Activated CD4-positive, CD25-positive, alpha-beta regulatory T cell treated with anti-CD3 and anti-CD28 coated beads, Interleukin-2, amount 50 U/mL, for 16 hours (primary cell): ENCODE measurements around the gene CLTC.
"Not testable (repeated sequence)": the region's sequence is repeated elsewhere in the genome, so short reads cannot be mapped to it uniquely, and the experiment has no call there.

Experiments
- DNase-seq: peaks from one replicate; pipeline ENCODE4 v3.0.0-alpha.2; 2020; ENCODE audit warnings: low read depth, low spot score

CLTC gene

DNA sequence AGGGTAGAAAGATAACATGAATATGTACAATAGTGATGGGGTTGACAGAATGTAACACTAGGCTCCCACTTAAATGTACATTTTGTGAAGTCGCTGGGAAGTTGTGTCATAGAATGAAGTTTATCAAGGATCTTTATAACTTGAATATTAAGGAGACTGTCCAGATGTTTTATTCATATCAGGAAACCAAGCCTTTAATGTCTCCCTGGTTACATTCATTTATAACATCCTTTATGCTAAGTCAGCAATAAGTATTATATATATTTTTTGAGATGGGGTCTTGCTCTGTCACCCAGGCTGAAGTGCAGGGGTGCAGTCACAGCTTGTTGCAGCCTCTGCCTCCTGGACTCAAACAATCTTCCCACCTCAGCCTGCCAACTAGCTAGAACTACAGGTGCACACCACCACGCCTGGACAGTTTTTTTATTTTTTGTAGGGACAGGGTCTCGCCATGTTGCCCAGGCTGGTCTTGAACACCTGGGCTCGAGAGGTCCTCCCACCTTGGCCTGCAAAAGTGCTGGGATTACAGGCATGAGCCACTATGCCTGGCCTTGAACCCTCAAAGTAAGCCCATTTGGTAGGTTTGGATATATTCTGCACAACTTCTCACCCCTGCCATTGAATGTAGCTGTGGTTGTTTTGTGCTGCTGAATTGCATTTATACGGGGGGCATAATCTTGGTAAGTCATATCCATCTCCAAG, 14.1 kb downstream of the CLTC start:
- DNase-seq, result no peak

DNA sequence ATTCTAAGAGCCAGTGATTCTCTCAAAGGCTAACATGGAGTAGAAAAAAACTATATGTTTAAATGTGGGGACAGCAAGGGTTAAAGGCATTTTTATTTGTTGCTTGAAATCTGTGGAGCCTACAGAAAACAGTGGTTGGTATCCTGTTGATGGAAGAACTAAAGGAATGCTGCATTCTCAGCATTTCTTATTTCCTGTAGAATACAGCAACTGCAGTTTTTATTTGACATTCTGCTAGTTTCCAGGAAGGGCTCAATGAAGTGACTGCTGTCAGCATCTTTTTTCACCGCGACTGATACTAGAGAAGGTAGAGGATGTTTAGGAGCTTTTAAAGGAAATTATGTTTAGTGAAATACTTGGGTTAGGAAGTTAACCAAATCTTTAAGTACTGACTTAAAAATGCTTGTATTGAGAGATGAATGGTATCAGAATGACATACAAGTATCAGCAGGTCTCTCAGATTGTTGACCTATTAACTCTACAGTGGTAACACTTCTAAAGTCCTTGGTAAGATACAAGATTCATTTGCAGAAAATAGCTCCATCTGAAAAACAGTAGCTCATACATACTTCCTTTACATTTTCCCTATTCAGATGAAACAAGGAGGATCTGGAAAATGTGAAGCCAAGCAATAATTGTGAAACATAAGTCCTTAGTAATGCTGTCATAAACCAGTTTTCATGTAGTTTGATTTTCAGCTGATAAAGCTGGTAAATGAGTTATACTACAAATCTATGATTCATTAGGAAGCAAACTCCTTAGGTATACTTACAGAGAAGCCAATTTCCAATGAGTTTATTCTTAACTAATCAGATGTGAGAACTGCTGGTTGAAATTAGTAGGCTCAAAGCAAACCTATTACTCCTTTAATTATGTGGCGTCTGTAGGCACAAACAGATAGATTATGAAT, 15.2 kb downstream of the CLTC start:
- DNase-seq, result no peak

DNA sequence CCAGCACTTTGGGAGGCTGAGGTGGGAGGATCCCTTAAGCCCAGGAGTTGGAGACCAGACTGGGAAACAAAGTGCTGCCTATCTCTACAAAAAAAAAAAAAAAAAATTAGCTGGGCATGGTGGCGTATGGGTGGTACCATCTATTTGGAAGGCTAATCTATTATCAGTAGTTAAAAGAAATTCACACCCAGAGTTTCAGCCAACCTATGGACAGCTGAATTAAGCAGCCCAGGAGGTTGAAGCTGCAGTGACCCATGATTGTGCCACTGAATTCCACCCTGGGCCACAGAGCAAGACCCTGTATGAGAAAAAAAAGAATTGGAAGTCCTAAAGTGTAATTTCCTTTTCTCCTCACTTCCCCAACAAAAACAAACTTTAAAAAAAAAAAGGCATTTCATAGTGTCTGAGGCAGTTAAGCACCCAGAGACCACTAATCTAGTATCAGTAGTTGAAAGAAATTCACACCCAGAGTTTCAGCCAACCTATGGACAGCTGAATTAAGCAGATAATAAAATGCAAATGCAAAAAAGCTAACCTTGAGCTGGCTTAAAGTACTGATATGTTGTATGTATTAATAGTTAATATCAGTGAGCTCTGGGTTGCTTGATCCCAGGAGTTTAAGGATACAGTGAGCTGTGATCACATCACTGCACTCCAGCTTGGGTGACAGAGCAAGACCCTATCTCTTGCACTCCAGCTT, 18.1 kb downstream of the CLTC start:
- DNase-seq, result no peak

DNA sequence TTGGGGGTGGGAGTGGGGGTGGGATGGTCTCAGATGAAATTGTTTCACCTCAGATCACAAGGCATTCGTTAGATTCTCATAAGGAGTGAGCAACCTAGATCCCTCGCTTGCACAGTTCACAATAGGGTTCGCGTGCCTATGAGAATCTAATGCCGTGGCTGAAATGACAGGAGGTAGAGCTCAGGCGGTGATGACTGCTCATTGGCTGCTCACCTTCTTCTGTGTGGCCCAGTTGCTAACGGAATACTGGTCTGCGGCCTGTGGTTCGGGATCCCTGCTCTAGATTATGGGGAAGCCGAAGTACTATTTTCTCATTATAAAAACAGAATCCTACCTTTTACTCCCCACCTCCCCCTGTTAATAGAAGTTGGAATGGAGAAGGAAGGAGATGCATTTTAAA, 18.9 kb downstream of the CLTC start:
- no peak for DNase-seq

DNA sequence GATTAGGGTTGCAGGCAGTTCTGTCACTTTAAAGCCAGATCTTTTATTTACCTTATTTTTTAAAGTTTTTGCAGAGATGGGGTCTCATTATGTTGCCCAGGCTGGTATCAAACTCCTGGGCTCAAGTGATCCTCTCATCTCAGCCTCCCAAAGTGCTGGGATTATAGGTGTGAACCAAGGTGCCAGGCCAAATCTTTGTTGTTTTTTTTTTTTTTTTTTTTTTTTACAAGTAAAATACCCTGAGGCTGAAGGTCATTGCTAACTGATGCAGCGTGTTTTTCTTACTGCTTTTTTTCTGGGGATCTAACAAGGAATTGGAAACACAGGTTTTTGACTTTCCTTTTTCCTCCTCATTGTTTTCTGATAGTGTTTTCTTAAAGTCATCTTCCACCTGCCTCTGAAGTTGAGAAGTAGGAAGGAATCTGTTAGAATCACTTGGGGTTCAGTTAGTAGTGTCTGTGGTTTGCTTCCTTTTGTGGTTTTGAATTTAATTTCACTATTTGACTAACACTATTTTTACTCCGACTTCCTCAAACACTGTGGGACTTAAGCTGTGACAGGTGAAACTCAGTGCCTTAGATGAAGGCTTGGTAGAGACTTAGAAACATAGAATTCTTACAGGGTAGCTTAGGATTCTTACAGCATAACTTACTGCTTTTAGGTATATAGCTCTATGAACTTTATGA, 22.2 kb downstream of the CLTC start:
- DNase-seq, result no peak

DNA sequence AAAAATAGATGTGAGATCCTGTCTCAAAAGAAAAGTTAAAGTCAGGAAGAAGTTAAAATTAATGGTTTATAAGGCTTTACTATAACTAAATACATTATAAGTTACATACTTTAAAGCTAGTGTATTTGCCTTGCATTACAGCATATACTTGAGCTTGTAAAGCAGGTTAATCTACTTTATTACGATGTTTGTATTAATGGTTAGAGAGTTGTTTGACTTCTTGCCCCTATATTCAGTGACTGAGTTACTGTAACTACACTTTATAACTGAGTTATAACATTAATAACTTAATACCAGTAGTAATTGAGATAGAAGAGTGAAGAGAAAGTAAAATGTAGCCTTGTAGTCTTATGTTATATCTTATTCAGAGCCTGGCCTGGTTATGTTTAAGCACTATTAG, 22.9 kb downstream of the CLTC start:
- no peak for DNase-seq

DNA sequence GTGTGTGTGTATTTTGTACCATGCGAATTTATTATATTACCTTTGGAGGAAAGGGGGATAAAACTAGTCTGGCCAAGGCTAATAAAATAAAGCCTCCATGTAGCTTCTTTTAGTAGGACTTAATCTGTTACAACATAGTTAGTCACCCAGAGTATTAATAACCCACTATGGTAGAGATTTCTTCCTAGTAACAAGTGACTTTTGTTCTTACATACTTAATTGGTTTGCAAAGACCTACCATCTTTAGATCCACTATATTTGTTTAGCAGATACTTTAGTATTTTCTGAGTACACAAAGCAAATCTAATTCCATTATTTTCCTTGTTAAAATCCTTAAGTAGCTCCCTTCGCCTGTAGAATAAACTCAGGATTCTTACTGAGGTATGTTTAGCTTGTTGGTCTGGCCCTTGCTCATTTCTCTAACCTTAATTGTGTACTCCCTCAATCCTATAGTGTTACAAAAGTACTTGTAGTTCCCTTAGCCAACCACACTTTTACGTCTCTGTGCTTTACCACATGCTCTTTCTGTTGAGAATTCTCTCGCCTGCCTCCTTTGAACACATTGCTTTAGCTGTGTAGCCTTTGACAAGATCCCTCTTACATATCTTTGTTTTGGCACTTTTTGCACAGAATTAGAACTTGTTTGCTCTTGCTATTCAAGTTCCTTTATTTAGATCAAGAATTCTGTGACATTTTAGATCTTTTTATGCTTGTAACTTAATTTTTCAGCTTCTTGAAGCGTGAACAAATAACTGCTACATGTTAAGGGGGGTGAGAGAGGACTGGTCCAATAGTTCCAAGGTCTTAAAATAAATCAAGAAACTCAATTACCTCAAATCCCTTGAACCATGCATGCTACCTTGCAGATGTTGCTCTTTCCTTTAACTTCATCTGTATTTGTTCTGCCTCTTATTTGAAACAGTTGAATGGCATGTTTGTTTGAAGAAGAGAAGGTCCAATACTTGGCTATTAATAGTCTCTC, 23.8 kb downstream of the CLTC start:
- DNase-seq, result no peak

DNA sequence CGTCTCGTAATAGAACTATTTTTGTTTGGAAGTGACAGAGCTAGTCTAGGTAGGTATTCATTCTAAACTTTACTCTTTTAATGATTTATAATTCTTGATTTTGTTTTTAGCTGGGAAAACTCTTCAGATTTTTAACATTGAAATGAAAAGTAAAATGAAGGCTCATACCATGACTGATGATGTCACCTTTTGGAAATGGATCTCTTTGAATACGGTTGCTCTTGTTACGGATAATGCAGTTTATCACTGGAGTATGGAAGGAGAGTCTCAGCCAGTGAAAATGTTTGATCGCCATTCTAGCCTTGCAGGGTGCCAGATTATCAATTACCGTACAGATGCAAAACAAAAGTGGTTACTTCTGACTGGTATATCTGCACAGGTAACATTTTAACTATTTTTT, 27.6 kb downstream of the CLTC start:
- no peak for DNase-seq

DNA sequence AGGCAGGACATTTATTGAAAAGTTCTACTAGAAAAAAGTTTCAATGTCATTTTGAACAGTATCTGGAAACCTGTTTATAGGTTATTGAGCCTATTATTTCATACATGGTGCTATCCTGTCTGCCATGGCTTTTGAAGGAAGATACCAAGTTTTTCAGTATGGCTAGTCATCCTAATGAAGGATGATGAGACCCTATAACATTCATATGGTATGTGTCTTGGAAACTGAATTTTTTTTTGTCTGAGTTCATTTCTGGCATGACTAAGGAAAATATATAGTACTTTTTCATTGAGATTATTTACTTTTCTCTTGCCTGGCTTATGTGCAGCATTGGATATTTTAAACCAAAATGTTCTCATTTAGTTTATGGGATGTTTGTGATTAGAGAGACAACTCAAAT, 30.2 kb downstream of the CLTC start:
- no peak for DNase-seq

DNA sequence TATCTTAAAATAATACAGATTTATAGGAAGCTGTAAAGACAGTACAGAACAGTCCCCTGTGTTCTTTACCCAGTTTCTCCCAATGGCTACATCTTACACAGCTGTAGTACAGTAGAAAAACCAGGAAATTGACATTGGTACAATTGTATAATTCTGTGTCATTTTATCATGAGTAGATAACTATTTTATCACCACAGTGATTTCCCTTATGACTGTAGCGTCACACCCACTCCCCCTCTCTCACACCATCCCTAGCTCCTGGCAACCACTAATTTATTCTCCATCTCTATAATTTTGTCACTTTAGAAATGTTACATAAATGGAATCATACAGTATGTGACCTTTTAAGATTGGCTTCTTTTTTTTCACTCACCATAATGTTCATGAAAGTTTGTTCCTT, 30.9 kb downstream of the CLTC start:
- no peak for DNase-seq

DNA sequence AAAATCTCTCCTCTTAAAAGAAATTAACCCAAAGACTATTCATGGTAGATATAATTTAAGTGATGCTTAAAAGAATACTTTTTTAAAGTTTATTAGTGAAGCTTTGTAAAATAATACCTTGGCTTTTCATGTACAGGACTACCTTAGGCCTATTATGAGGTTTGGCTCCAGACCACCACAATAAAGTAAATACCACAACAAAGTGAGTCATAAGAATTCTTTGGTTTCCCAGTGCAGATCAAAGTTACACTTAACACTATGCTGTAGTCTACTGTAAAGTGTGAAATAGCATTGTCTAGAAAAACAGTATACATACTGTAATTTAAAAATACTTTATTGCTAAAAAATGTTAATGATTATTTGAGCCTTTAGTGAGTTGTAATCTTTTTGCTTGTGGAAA, 31.7 kb downstream of the CLTC start:
- DNase-seq, result no peak

DNA sequence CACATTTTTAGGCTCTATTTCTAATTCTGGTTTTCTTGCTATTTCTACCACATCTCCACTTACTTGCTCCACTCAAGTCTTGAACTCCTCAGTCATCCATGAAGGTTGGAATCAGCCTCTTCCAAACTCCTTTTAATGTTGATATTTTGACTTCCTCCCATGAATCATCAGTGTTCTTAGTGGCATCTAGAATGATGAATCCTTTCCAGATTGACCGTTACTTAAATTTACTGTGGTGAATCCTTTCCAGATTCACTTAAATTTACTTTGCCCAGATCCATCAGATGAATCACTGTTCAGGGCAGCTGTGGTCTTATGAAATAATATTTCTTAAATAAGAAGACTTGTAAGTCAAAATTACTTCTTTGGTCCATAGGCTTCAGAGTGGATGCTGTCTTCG, 32.4 kb downstream of the CLTC start:
- DNase-seq, result no peak

DNA sequence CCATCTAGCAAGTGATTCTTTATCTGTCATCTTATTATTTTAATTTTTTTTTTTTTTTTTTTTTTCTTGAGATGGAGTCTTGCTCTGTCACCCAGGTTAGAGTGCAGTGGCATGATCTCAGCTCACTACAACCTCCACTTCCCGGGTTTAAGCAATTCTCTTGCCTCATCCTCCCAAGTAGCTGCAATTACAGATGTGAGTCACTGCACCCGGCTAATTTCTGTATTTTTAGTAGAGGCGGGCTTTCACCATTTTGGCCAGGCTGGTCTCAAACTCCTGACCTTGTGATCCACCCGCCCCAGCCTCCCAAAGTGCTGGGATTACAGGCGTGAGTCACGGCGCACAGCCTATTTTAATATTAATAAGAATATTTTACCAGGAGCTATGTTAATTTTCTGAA, 36.9 kb downstream of the CLTC start:
- not testable (repeated sequence) for DNase-seq

DNA sequence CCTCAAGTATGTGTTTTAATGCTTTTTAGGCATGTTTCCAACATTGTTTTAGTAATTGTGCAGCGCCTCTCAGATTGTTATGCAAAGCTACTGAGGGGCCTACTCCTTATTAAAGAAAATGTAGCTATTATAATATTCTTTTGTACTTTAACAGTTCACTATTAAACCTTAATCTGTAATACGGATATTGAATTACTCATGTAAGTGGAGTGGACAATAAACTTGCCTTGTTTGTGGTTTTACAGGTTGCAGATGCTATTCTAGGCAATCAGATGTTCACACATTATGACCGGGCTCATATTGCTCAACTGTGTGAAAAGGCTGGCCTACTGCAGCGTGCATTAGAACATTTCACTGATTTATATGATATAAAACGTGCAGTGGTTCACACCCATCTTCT, 46.5 kb downstream of the CLTC start:
- no peak for DNase-seq

DNA sequence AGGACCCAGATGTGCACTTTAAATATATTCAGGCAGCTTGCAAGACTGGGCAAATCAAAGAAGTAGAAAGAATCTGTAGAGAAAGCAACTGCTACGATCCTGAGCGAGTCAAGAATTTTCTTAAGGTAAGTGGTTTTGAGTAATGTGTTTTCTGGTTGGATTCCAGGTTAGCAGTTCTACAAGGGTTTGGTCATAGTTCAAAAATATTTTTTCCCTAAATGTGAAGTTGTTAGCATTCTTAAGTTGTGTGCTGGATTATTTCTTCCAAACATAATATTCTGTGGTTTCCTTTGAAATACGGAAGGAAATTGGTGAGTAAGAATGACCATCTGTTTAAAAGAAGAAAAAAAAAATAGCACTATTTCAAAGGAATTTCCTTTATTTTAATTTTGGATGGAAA, 49.1 kb downstream of the CLTC start:
- no peak for DNase-seq

DNA sequence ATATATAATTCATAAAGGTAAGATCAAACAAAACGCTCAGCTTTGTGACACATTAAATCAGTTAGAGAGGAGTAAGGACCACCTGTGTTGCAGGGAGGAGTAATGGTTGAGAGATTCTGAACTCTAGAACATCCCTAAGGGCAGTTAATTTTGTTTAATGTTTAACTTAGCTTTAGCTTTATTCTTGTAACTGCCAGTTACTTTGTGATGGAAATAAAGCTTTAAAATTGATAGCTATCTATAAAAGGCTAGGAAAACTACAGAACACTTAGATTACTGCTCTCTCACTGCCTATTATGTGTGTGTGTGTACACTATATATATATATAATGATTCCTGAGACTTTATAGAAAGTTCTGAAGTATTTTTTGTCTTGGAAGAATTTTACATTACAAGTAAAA, 49.7 kb downstream of the CLTC start:
- DNase-seq, result no peak

DNA sequence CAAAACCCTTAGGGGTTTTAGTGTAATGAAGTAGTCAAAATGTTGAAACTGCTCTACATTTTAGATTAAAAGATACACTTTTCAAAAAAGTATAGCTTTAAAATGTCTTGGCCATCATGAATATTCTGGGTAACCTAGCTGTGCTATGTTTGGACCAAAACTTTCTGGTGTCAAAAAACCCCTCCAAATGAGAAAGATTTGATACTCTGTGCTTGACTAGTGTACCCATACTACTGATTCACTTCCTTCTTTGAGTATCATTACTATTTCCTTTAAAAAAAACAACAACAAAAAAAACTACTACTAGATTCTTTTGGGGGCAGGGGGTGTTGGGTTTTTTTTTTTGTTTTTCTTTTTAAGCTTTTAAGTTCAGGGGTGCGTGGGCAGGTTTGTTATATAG, 50.2 kb downstream of the CLTC start:
- no peak for DNase-seq

DNA sequence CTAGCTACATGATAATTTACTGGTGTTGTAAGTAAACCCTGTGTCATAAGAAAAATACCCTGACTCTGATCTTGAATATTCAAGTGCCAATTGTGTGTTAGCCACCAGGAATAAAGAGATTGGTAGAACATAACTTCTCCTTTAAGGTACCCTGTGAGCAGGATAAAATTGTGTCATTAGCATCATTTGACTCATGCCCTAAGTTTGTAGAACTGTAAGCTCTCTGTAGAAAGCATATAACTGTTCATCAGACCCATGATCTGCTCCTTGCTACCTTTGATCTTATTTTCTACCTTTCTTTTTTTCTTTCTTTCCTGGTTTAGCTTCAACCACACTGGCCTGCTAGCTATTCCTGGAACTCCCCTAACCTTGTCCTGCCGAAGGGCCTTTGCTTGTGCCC, 51.7 kb downstream of the CLTC start:
- DNase-seq, result no peak

DNA sequence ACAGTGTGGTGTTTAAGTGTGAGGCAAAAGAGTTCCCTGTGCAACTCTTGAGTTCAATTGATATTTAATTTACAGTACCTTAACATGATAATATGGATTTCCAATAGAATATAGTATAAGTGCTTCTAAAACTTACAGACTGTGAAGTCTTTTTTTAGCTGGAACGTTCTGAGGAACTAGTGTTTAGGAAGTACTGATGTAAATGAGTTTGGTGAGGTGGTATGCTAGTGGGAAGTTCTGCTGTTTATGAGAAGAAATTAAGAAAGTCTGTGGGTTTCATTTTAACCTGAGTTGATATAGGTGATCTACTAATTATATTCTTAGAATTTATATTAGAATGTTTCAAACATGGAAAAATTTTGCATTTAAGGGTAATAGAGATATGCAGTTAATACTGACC, 55.5 kb downstream of the CLTC start:
- DNase-seq, result no peak

DNA sequence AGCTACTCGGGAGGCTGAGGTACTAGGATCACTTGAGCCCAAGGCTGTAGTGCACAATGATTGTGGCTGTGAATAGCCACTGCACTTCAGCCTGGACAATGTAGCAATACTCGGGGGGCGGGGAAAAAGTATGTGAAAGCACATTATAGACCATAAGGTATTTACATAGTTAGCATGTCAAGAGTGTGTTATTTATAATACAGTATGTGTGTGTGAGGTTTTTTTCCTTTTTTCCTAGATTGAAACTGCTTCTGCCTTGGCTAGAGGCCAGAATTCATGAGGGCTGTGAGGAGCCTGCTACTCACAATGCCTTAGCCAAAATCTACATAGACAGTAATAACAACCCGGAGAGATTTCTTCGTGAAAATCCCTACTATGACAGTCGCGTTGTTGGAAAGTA, 57.0 kb downstream of the CLTC start:
- no peak for DNase-seq

DNA sequence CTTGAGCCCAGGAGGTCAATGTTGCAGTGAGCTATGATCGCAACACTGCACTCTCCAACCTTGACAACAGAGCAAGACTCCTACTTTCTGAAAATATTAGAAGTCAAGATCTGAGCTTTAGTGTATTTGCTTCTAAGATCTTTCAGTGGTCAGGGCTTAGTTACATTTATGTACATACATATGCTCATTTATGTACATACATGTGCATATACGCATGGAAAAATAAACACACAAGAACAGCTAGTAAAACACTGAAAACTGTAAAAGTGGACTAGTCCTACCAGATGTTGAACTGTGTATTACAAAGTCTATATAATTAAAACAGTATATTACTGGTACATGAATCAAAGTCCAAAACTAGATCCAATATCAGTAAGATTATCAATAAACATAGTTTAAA, 59.2 kb downstream of the CLTC start:
- no peak for DNase-seq
